Fibroblast of mammary gland (primary cell): Measurements from ENCODE around the gene JUNB.

ENCODE experiments used
- DNase-seq: peaks from one replicate; pipeline ENCODE4 v3.0.0-alpha.2; 2010; ENCODE audit warnings: low read depth
- H3K4me3 ChIP-seq: 2 replicates; pipeline ENCODE4 v1.5.1; 2011; ENCODE audit warnings: low read depth, mild to moderate bottlenecking, low read length, moderate library complexity; ENCODE audit not compliant: control insufficient read depth
- TF ChIP-seq, protein P1 (sequence below): conservative IDR thresholded peaks from 2 replicates; pipeline ENCODE4 v1.5.1; 2011; ENCODE audit warnings: low read depth, low read length, inconsistent platforms; ENCODE audit not compliant: control insufficient read depth, insufficient read depth

Gene JUNB

DNA sequence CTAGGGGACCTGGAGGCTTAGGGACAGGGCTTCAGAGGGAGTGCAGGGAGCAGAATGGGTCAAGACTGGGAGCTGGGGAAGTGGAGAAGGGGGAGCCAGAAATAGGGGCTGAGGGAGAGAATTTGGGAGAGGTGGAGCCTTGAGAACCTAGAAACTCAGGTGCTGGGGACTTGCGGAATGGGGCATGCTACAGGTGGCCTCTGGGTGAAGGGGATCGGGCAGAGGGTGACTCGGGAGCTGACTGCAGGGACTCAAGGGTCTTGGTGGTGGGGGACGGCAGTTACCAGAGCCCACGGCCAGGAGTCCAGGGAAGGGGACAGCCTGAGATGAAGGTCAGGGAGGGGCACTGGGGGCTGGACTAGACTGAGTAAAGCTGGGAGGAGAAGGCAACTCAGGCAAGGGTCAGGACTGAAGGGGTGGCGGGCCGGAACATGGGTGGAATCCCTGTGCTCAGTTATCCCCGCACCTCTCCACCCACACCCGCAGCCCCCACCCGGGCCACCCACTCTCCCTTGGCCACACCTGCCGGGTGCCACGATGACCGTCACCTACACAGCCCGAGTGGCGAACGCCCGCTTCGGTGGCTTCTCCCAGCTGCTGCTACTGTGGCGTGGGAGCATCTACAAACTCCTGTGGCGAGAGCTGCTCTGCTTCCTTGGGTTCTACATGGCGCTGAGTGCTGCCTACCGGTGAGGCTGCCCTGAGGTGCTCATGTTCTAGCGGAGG, 39.1 kb upstream of the JUNB start:
- no peak for DNase-seq
- no peak overlapping the region for H3K4me3 ChIP-seq
- TF ChIP-seq, protein P1, sequence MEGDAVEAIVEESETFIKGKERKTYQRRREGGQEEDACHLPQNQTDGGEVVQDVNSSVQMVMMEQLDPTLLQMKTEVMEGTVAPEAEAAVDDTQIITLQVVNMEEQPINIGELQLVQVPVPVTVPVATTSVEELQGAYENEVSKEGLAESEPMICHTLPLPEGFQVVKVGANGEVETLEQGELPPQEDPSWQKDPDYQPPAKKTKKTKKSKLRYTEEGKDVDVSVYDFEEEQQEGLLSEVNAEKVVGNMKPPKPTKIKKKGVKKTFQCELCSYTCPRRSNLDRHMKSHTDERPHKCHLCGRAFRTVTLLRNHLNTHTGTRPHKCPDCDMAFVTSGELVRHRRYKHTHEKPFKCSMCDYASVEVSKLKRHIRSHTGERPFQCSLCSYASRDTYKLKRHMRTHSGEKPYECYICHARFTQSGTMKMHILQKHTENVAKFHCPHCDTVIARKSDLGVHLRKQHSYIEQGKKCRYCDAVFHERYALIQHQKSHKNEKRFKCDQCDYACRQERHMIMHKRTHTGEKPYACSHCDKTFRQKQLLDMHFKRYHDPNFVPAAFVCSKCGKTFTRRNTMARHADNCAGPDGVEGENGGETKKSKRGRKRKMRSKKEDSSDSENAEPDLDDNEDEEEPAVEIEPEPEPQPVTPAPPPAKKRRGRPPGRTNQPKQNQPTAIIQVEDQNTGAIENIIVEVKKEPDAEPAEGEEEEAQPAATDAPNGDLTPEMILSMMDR, result no peak

DNA sequence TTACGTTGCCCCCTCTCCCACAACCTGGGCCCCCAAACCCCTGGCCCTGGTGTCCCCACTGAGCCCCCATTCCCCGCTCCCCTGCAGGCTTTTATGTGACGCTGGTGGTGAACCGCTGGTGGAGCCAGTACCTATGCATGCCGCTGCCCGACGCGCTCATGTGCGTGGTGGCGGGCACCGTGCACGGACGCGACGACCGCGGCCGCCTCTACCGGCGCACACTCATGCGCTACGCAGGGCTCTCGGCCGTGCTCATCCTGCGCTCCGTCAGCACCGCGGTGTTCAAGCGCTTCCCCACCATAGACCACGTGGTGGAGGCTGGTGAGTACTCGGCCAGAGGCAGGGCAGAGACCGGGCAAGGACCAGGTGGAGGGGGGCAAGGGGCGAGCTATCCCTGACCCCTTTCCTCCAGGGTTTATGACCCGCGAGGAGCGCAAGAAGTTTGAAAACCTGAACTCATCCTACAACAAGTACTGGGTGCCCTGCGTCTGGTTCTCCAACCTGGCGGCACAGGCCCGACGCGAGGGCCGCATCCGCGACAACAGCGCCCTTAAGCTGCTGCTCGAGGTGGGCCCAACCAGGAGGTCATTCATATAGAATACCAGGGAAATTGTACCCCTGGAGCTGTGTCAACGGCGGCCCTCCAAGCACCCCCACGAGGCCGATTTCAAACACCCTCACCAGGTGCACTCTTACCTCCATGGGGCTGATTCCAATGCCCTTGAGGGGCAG, 36.7 kb upstream of the JUNB start:
- TF ChIP-seq, protein P1, result no peak
- no peak overlapping the region for H3K4me3 ChIP-seq
- no peak for DNase-seq

DNA sequence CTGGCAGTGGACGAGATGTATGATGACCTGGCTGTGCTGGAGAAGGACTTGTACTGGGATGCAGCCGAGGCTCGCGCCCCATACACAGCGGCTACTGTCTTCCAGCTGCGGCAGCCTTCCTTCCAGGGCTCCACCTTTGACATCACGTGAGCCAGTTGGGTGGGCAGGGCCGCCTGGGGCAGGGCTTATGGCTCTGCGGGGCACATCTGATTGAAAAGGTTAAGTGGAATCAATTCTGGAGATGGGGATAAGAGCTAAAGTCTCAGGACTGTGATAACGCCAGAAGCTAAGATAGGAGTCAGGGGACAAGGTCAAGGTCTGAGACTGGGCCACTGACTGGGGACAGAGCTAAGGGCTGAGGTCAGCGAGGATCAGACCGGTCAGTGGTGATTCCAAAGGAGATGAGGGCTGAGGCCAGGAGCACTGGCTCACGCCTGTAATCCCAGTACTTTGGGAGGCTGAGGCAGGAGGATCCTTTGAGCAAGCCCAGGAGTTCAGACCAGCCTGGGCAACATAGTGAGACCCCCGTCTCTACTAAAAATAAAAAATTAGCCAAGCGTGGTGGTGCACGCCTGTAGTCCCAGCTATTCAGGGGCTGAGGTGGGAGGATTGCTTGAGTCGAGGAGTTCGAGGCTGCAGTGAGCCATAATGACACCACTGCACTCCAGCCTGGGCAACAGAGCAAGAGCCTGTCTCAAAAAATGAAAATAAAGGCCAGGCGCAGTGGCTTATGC, 35.0 kb upstream of the JUNB start:
- TF ChIP-seq, protein P1, result no peak
- H3K4me3 ChIP-seq, result no peak overlapping the region
- no peak for DNase-seq

DNA sequence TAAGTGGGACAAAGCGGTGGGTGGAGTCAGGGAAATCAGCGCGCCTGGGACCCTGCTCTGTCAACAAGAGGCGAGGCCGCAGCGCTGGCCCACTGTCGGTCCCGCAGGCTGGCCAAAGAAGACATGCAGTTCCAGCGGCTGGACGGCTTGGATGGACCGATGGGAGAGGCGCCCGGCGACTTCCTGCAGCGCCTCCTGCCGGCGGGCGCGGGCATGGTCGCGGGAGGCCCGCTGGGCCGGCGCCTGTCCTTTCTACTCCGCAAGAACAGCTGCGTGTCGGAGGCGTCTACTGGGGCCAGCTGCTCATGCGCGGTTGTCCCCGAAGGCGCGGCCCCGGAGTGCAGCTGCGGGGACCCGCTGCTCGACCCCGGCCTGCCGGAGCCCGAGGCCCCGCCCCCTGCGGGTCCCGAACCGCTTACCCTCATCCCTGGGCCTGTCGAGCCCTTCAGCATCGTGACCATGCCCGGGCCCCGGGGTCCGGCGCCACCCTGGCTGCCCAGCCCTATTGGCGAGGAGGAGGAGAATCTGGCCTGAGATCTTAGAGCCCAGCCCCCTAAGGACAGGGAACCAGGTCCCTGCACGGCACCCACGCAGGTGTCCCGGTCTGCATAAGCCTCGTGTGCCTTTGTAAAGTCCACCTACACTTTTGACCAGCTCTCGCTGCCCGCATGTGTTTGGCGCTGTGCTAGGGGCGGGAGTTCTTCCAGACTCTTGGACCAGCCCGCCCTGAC, 33.6 kb upstream of the JUNB start:
- TF ChIP-seq, protein P1, result peak; percentile 48
- peak; percentile 68 for DNase-seq
- H3K4me3 ChIP-seq, result peak overlapping the region; percentile 30

DNA sequence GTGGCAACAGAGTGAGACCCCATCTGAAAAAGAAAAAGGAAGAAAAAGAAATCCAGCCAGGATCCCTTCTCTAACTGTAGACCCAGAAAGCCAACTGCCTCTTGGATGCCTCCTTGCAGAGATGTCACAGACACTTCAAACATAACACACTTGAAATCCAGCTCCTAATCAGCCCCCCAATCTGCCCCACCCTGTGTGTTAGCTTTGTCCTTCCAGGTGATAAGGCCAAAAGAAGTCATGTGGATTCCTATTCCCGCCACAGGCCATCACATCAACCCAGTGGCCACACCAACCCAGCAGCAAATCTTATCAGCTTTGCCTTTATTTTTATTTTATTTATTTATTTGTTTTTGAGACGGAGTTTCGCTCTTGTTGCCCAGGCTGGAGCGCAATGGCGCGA, 31.6 kb upstream of the JUNB start:
- TF ChIP-seq, protein P1, result no peak
- H3K4me3 ChIP-seq, result no peak overlapping the region
- no peak for DNase-seq

DNA sequence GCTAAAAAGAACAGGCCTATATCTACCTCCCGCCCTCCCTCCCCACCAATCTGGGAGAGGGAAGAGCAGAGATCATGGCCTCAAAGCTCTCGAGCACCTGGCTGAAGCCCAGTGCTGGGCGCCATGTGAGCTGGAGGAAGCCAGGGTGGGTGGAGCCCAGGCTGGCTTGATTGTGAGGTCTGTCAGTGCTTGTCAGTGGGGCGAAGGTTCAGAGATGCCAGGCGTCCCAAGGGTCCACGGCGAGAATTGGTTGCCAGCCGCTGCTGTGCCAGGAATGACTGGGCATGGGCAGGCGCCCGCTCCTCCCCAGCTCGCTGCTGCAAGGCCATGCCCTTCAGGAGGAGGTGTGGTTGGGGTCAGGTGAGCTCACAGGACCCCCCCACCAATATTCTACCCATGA, 28.2 kb upstream of the JUNB start:
- no peak for DNase-seq
- TF ChIP-seq, protein P1, result no peak
- no peak overlapping the region for H3K4me3 ChIP-seq
